ENCODE measurements around the gene DPP6. TPM values are rescaled to one million over a fixed set of nuclear protein-coding genes. Genes with fewer than 3 reads are reported as not detected.

Gene DPP6
- total RNA-seq, 4 donors from 2014 or later, result 0.94 to 1.9 TPM; not detected in 2

GRCh38 chr7:154484406-154484805 lies 432.2 kb downstream of the DPP6 start:
- no peaks in the 10 kb centered on the region for H3K4me1 ChIP-seq
- intact Hi-C loops (cut with DNase I; ENCODE audit: low total_unique reads) (no loop called here), in situ Hi-C loops (cut with MboI; ENCODE audit: low sequenced_read_pairs in 4 of 4) (no loop called here)
- TF ChIP-seq POLR2A (IDR thresholded peaks at IDR 0.05) (no peak), CTCF (IDR thresholded peaks at IDR 0.05 in 4 of 5, conservative IDR thresholded peaks at IDR 0.05 in 1 of 5) (no peak)
- H3K9me3 ChIP-seq, result no peaks in the 10 kb centered on the region
- no peak overlapping the region for H3K4me3 ChIP-seq
- no peaks in the 10 kb centered on the region for H3K27me3 ChIP-seq
- DNase-seq, result no peak
- no peaks in the 10 kb centered on the region for H3K36me3 ChIP-seq
- H3K27ac ChIP-seq, result no peak overlapping the region
- no peak for ATAC-seq

- H3K4me3 ChIP-seq, result no peak overlapping the region
- intact Hi-C loops (cut with DNase I; ENCODE audit: low total_unique reads), result no loop called here
Observed at GRCh38 chr7:154484943-154485342, 432.7 kb downstream of the DPP6 start.

GRCh38 chr7:154489897-154490296 lies 437.7 kb downstream of the DPP6 start:
- H3K9me3 ChIP-seq, result no peaks in the 10 kb centered on the region
- in situ Hi-C loops (cut with MboI; ENCODE audit: low sequenced_read_pairs in 4 of 4), result no loop called here
- no peaks in the 10 kb centered on the region for H3K36me3 ChIP-seq
- DNase-seq (no peak), ATAC-seq (no peak)
- H3K27ac ChIP-seq, result no peak overlapping the region
- H3K27me3 ChIP-seq, result no peaks in the 10 kb centered on the region
- intact Hi-C loops (cut with DNase I; ENCODE audit: low total_unique reads), result no loop called here
- no peaks in the 10 kb centered on the region for H3K4me1 ChIP-seq
- TF ChIP-seq POLR2A (IDR thresholded peaks at IDR 0.05), result no peak
- no peak for TF ChIP-seq CTCF (IDR thresholded peaks at IDR 0.05 in 4 of 5, conservative IDR thresholded peaks at IDR 0.05 in 1 of 5)
- no peak overlapping the region for H3K4me3 ChIP-seq

More at GRCh38 chr7:154484943-154485342, 432.7 kb downstream of the DPP6 start:
- H3K4me1 ChIP-seq, result no peaks in the 10 kb centered on the region
- H3K27ac ChIP-seq, result no peak overlapping the region
- H3K36me3 ChIP-seq, result no peaks in the 10 kb centered on the region
- DNase-seq (no peak), ATAC-seq (no peak)
- TF ChIP-seq POLR2A (IDR thresholded peaks at IDR 0.05), result no peak
- TF ChIP-seq CTCF (IDR thresholded peaks at IDR 0.05 in 4 of 5, conservative IDR thresholded peaks at IDR 0.05 in 1 of 5), result no peak
- in situ Hi-C loops (cut with MboI; ENCODE audit: low sequenced_read_pairs in 4 of 4), result no loop called here
- H3K27me3 ChIP-seq, result no peaks in the 10 kb centered on the region
- H3K9me3 ChIP-seq, result no peaks in the 10 kb centered on the region

GRCh38 chr7:154493594-154493993 lies 441.4 kb downstream of the DPP6 start:
- DNase-seq (no peak), ATAC-seq (no peak)
- Histone ChIP-seq H3K4me3 (no peak overlapping the region), H3K9me3 (no peaks in the 10 kb centered on the region), H3K36me3 (no peaks in the 10 kb centered on the region), H3K27me3 (no peaks in the 10 kb centered on the region), H3K4me1 (no peaks in the 10 kb centered on the region), H3K27ac (no peak overlapping the region)
- no peak for TF ChIP-seq POLR2A (IDR thresholded peaks at IDR 0.05)
- no peak for TF ChIP-seq CTCF (IDR thresholded peaks at IDR 0.05 in 4 of 5, conservative IDR thresholded peaks at IDR 0.05 in 1 of 5)
- in situ Hi-C loops (cut with MboI; ENCODE audit: low sequenced_read_pairs in 4 of 4) (no loop called here), intact Hi-C loops (cut with DNase I; ENCODE audit: low total_unique reads) (no loop called here)

GRCh38 chr7:154497751-154498150 lies 445.6 kb downstream of the DPP6 start:
- TF ChIP-seq POLR2A (IDR thresholded peaks at IDR 0.05) (no peak), CTCF (IDR thresholded peaks at IDR 0.05 in 4 of 5, conservative IDR thresholded peaks at IDR 0.05 in 1 of 5) (no peak)
- in situ Hi-C loops (cut with MboI; ENCODE audit: low sequenced_read_pairs in 4 of 4), result no loop called here

More at GRCh38 chr7:154497751-154498150, 445.6 kb downstream of the DPP6 start:
- intact Hi-C loops (cut with DNase I; ENCODE audit: low total_unique reads), result no loop called here
- Histone ChIP-seq H3K27me3 (no peaks in the 10 kb centered on the region), H3K36me3 (no peaks in the 10 kb centered on the region), H3K9me3 (no peaks in the 10 kb centered on the region), H3K4me1 (no peaks in the 10 kb centered on the region), H3K27ac (no peak overlapping the region), H3K4me3 (no peak overlapping the region)
- no peak for DNase-seq
- ATAC-seq, result no peak
